HG03378 (cell line): ENCODE measurements around the gene BICC1.
"Not testable (repeated sequence)": the region's sequence is repeated elsewhere in the genome, so short reads cannot be mapped to it uniquely, and the experiment has no call there.

ENCODE experiments used
- ATAC-seq: cut with Tn5 transposase; IDR thresholded peaks from one replicate; pipeline ENCODE4 v1.9.1; 2021; ENCODE audit warnings: mild to moderate bottlenecking, moderate library complexity; ENCODE audit not compliant: unreplicated experiment

The BICC1 gene

DNA sequence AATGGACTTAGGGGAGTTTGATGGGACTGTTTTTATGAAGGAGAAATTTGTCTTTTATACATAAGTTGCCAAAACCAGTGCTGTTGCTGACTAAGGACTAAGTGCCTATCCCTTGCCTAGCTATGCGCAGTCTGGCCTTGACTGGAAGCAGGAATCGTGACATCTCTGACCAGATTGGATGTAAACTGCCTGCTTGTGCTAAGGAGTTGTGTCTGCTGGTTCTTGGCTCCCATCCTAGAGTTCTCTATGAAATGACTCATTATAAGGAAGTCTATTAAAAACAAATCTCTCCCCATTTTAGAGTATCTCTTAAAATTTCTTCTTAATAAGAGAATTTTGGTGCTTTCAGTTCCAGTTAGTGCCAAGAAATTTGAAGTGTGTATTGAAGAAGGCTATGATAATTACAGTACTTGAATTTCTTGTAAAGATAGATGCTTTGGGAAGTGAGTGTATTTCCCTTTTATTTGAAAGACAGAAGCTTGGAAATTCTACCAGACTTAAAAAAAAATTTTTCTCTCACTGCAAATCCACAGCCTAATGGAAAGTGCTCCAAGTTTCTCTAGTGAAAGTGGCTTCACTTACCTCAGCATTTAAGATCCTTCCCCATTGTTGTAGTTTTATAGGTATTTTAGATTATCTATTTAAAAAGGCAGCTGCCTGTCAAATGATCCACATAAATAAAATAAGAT lies 77.6 kb downstream of the BICC1 start:
- no peak for ATAC-seq

DNA sequence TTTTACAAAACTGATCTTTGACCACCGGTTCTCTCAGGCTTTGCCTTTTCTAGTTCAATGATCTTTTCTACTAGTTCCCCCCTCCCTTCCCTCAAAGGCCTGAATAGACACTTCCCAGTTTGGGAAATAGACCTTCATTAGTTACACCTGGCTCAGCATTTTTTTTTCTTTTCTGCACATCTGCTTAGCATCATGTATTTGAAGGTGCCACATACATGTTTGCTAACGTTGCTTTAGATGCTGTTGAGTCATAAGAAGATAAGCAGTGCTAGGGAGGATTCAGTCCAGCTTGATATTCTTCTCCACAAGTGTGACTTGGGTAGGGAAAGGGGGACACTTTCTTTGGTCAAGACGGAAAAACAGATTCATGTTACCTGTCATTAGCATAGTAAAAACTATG lies 78.3 kb downstream of the BICC1 start:
- ATAC-seq, result no peak

DNA sequence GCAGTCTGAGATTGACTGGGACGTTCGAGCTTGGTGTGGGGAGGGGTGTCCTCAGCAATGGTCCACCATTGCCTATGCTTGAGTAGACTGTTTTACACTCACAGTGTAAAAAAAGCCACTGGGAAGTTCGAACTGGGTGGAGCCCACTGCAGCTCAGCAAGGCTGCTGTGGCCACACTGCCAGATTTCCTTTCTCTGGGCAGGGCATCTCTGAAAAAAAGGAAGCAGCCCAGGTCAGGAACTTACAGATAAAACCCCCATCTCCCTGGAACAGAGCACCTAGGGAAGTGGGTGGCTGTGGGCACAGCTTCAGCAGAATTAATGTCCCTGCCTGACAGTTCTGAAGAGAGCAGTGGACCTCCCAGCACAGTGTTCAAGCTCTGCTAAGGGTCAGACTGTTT lies 80.3 kb downstream of the BICC1 start:
- no peak for ATAC-seq

DNA sequence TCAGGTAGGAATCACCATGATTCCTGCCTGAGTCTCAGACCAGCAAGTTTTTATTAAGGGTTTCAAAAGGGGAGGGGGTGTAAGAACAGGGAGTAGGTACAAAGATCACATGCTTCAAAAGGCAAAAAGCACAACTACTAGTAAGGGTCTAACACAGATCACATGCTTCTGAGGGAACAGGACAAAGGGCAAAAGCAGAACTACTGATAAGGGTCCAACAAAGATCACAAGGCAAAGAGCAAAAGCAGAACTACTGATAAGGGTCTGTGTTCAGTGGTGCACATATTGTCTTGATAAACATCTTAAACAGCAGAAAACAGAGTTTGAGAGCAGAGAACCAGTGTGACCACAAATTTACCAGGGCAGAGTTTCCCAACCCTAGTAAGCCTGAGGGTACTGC lies 84.5 kb downstream of the BICC1 start:
- not testable (repeated sequence) for ATAC-seq

DNA sequence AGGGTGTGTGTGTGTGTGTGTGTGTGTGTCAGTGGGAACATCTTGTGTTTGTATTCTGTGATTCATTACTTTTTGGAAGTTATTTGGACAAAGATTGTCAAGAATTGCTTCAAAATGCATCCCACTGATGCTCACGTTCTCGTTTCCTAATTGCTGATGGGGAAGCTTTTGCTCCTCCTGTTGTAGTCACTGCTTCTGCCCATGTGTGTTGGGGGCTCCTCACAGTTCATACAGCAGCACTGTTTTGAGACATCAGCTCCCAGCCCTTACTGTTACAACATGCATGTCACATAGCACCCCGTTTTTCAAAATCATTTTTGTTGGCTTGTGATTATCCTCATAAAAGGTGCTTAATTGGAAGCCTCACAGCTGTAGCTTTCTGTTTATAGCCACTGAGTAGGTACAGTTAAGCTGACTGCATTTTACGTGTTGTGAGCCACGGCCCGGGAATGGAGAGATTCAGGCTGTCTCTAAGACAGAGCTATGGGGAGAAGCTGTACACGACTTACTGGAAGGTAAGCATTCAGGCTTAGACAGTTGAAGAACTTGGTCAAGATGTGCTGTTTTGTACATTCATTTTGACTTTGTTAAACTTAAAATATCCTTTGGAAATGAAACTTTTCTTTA lies 87.4 kb downstream of the BICC1 start:
- ATAC-seq, result no peak

DNA sequence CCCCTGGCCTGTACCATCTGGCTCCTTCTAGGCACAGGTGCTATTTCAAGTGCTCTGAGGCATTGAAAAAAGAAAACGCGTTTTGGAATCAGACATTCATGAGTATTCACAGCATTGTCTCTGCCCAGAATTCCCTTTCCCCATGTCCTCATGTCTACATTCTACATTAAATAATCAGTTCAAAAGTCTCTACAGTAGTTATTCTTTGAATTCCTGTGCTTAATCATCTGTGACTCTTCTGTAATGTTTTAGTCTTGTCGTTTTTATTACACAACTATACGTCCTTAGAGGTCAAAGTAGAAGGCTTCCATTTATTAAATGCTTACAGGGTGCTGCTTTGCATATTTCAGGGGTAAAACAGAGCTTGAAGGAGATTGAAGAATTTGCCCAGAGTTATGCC lies 95.7 kb downstream of the BICC1 start:
- no peak for ATAC-seq

DNA sequence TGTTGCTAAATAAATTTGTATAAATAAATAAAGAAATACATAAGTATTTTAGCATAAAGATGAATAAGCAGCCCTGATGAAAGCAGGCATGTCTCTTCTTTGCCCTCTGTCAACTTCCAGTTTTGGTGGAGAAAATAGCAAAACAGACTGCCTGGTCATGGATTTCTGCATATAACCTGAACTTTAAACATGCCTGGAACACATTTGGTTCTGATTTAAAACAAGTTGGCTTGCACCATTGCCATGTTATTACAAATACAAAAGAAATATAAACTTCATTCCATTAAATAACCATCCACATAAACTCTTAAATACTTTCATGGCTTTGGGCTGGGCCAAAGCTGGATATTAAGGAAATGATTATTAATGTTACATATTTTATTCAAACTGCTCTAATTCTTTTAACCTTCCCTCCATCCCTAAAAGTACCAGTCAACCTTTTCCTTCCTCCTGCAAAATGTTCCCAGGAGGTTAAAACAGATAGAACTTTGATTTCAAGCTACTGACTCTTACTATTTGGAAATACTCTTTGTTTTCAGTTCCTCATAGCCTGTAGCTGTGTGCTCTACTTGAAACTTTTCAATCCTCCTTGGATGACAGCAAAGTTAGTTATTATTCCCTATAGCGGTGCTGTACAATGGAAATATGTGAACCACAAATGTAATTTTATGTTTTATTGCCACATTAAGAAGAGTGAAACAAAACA lies 96.3 kb downstream of the BICC1 start:
- no peak for ATAC-seq

DNA sequence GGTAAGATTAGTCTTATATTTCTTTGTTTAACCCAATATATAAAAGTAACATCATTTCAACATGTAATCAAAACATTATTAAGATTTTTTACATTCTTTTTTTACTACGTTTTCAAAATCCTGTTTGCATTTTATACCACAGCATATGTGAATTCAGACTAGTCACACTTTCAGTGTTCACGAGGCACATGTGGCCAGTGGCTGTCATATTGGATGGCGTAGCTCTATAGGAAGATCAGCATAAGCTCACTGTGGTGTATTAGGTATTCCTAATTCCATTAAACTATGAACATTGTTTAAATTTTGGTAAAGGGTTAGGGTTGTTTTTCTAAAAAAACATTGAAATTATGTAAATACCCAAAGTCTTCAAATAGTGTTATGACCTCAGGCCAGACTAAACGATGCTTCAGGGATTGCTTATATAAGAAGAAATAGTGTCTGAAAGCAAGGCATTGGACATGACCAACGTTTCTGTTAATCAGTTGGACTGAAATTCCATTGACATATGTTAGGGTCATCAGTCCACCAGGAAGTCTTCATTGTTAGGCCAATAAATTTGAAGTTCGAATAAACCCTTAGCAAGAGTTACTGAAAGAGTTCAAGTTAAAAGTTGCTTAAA lies 97.0 kb downstream of the BICC1 start:
- no peak for ATAC-seq

DNA sequence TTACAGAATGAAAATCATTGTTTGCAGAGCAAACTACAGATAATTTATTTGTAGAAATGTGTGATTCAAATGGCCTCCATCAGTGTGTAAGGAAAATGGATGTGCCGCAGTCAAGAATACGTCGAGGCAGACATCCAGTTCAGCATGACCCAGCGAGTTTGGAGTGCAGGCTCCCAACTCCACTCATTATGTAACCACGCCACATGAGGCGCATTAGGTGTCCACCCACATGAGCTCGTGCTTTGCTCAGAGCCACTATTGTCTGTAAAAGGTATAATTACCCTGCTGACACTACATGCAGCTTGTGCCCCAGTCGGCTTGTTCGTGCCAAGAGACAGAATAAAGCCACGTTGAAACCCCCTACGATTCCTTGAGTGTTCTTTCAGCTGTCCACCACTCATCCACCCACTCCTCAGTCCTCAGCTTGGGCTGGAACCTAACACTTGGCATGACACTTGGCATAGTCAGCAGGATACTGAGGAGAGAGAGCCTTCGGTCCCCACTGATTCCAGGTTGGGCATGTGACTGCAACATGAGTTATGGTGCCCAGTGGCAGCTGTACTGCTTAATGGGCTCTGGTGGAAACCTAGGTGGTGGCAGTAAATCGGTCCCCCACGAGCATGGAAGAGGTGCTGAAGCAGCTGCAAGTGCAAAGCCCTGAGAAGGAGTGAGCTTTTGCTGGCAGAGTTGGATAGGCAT lies 102.7 kb downstream of the BICC1 start:
- ATAC-seq, result no peak

DNA sequence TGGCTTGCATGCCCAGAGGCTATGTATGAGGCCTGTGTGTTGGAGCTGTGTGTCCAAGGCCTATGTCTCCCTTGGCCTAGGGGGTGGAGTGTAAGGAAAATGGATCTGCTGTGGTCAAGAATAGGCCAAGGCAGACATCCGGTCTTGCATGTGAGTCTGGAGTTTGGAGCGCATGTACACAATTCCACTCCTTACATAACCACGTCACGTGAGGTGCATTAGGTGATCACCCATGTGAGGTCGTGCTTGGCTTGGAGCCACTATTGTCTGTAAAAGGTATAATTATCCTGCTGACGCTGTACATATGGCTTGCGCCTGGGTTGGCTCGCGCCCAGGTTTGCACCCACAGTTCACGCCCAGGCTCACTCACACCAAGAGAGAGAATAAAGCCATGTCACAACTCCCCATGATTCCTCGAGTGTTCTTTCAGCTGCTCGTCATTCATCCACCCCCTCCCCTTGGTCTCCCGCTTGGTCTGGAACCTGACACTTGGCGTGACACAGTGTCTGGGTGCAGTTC lies 105.5 kb downstream of the BICC1 start:
- no peak for ATAC-seq

DNA sequence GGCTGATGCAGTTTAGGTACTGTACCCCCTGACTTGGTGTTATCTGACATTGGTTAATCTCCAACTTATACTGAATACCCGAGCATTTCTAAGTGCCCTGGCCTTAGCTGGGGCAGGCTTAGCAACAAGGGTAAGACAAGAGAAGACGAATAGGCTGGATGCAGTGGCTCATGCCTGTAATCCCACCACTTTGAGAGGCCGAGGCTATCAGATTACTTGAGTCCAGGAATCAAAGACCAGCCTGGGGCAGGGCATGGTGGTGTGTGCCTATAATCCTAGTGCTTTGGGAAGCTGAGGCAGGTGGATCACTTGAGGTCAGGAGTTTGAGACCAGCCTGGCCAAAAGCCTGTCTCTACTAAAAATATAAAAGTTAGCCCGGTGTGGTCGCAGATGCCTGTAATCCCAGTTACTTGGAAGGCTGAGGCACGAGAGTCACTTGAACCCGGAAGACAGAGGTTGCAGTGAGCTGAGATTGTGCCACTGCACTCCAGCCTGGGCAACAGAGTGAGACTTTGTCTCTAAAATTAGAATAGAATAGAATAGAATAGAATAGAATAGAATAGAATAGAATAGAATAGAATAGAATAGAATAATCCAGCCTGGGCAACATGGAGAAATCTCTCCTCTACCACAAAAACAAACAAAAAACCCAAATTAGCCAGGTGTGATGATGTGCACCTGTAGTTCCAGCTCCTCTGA lies 108.9 kb downstream of the BICC1 start:
- ATAC-seq, result no peak

DNA sequence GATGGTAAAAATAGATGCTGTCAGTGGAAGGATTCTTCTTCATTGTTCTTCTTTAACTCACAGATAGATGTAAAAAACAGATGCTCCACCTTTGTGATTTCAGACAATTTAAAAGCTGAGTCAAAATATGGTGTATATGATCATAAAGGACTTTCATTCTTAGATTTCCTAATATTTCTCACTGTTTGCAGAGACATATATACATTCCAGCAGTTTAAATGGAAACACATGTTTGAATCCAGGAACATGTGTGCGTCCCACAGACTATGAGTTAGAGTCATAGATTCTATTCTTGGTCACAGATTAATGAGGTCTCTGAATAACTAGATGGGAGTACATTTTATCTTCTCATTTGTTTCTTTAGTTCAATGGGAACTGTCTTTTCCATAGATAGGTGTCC lies 109.6 kb downstream of the BICC1 start:
- no peak for ATAC-seq

DNA sequence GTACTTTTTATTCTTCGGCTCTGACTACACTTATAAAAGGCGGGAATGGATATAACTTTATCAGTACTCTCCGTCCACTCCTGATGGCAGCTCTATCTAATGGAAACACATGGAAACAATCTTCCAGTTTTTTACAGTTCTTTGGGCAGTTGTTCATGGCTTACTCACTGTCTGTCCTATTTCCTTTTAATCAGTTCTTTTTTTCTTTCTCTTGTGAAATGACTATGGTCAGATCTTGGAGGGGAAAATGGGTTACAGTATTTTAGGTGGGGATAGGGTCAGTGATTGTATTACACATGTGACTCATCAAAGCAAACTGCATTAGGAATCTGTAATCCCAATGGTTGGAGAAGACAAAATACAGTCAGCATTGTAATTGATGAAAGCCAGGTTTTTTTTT lies 112.4 kb downstream of the BICC1 start:
- ATAC-seq, result no peak

DNA sequence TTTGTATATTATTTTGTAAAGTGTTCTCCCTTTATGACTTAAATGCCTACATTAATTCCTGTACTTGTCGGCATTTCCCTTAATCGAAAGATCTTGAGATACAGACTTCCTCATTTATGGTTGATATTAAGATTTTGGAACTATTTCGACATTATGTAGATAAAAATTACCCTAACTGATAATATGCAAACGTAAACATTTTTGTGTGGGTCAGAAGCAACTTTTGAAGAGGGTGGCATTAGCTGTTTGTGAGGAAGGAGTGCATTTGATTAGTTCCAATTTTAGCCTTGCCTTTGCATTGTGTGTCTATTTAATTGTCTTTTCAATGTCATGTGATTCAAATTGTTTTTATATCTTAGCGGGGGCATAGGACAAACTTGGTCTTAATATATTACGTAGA lies 114.7 kb downstream of the BICC1 start:
- no peak for ATAC-seq

DNA sequence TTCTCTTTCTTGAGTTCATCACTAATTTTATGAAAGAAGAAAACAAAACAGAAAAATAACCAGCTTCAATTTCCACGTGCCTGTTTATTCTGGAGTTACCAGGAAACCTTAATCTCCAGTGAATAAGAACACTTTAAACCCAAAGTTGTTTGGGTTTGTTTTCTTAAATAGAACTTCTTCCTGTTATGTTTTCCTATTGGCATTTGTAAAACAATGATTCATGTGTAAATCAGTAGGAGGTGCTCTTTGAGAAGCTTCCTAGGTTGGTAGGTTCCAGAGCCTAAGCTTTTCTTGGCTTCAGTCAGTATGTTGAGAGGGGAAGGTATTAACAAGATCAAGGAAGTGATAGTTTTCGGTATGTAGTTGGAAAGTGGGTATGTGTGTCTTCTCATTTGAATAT lies 119.0 kb downstream of the BICC1 start:
- ATAC-seq, result no peak

DNA sequence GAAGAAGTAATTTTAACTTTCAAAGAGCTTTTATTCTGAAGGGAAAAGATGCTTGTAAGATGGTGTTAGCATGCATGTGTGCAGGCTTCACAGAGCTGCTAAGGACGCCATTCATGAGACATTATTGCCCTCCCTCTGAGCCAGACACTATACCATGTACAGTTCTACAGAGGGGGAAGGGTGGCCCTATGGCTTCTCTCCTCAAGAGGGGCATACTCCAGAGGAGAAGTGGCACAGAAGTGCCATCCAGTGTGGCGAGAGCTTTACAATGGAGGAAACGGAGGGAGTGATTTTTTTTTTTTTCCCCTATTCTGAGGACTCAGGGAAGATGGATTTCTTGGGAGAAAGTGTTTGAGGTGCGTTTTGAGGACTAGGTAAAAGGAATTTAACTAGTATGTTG lies 119.5 kb downstream of the BICC1 start:
- no peak for ATAC-seq

DNA sequence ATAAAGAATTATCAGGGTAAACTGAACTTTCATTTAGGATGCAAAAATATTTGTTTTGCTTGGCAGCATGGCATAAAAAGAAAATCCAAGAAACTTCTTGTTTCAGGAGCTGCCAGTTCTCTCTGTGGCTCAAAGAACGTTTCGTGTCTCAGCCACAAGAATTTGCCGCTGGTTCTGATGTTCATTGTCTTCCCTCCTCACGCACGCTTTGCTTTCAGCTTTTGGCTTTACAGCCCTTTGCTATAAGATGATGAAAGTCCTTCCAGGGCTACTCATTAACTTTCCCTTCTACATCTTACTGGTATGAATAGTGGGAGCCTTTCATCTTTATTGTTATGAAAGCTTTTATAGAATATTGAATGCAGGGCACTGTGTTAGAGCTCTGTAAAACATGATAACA lies 124.7 kb downstream of the BICC1 start:
- no peak for ATAC-seq

DNA sequence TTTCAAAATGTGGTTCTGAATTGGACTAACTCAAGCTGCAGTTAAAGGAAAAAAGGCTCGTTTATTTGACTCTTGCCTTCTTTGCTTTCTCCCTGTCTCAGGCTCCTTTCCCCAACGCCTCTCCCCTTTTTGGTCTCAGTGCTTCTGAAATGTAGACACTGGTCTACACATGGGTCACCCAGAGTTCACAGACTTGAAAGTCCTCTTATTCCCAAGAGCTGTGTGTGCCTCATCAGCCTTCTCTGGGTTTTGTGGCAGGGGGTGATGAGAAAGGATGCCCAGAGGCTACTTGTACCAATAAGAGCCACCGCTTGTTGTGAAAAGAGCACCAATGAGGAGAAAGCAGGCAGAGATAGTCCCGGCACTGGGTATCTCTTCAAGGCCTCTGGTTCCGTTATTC lies 125.7 kb downstream of the BICC1 start:
- no peak for ATAC-seq

DNA sequence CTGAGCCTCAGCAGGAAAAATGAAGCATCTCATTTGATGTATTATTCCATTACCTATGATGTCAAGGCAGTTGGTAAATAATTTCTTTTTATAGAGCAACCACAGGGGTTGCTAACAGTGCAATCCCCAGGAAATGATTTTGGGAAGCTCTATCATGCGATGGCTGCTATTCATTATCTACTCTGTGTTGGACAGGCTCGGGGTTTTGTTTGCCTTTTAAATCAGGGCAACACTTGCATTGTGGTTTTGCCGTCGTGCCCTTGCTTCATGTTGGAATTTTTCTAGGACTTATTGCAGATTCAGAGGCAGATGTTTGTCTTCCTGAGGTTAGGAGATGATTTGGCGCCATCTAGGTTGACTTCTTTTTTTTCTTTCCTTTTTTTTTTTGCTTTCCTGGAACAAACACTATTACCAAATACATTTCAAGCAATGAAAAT lies 128.4 kb downstream of the BICC1 start:
- ATAC-seq, result no peak

DNA sequence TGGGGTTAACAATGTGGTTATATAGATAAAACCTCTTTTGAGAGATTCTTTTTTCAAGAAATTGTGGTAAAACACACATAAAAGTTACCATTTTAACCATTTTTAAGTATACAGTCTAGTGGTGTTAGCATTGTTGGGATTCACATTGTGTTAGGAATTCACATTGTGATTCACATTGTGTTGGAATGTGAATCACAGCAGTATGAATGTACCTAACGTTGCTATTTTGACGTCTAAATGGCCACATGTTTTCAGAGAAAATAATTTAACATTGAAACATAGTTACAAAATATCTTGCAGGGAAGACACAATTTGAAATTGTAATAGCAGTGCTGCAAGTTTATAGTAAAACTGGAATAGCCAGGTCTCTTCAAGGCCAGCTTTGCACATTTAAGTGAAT lies 129.0 kb downstream of the BICC1 start:
- ATAC-seq, result no peak
